Nephron progenitor cell (in vitro differentiated cells): ENCODE measurements around the gene PRDM16.

Experiments used
- DNase-seq: peaks from one replicate; pipeline ENCODE4 v3.0.0; 2021
- H3K27ac Mint-ChIP-seq: 2 replicates; pipeline ENCODE4 v1.8.0; 2021; ENCODE audit warnings: mild to moderate bottlenecking, moderate library complexity, mixed read lengths
- H3K27me3 Mint-ChIP-seq: 2 replicates; pipeline ENCODE4 v1.8.0; 2021; ENCODE audit warnings: mild to moderate bottlenecking, low read depth, mixed read lengths; ENCODE audit not compliant: poor library complexity
- H3K36me3 Mint-ChIP-seq: 2 replicates; pipeline ENCODE4 v1.8.0; 2021; ENCODE audit warnings: low read depth, mixed read lengths
- H3K4me1 Mint-ChIP-seq: 2 replicates; pipeline ENCODE4 v1.8.0; 2021; ENCODE audit warnings: mixed read lengths
- H3K4me3 Mint-ChIP-seq: 2 replicates; pipeline ENCODE4 v1.8.0; 2021; ENCODE audit warnings: mild to moderate bottlenecking, moderate library complexity, mixed read lengths
- H3K9me3 Mint-ChIP-seq: 2 replicates; pipeline ENCODE4 v1.8.0; 2021; ENCODE audit warnings: mild to moderate bottlenecking, moderate library complexity, mixed read lengths
- CTCF ChIP-seq: fragments of 200-600 bp; sonication (generic); IDR thresholded peaks from 2 replicates; pipeline ENCODE4 v1.5.0; 2021; ENCODE audit warnings: antibody characterized with exemption

PRDM16 gene

GRCh38 chr1:3051270-3052268 is 17.4 kb upstream of the PRDM16 start:
- H3K27ac Mint-ChIP-seq: no peak overlapping the region
- no peak for TF ChIP-seq CTCF
- no peaks in the 10 kb centered on the region for H3K36me3 Mint-ChIP-seq
- H3K9me3 Mint-ChIP-seq: peaks cover 42% of the 10 kb centered on the region
- no peaks in the 10 kb centered on the region for H3K4me1 Mint-ChIP-seq
- H3K27me3 Mint-ChIP-seq: peaks cover 56% of the 10 kb centered on the region
- DNase-seq: no peak
- H3K4me3 Mint-ChIP-seq: no peak overlapping the region

GRCh38 chr1:3052501-3052900 is 16.5 kb upstream of the PRDM16 start:
- DNase-seq: no peak
- Mint-ChIP-seq H3K9me3 (peaks cover 42% of the 10 kb centered on the region), H3K4me3 (no peak overlapping the region), H3K4me1 (no peaks in the 10 kb centered on the region), H3K36me3 (no peaks in the 10 kb centered on the region), H3K27me3 (peaks cover 55% of the 10 kb centered on the region), H3K27ac (no peak overlapping the region)
- no peak for TF ChIP-seq CTCF

- no peak overlapping the region for H3K4me3 Mint-ChIP-seq
- peaks cover 50% of the 10 kb centered on the region for H3K27me3 Mint-ChIP-seq
- no peaks in the 10 kb centered on the region for H3K4me1 Mint-ChIP-seq
- DNase-seq: no peak
- no peaks in the 10 kb centered on the region for H3K36me3 Mint-ChIP-seq
- TF ChIP-seq CTCF: no peak
- H3K27ac Mint-ChIP-seq: no peak overlapping the region
- H3K9me3 Mint-ChIP-seq: peaks cover 49% of the 10 kb centered on the region
These were observed 15.5 kb upstream of the PRDM16 start for GRCh38 chr1:3053366-3053980.

GRCh38 chr1:3053986-3054385 is 15.0 kb upstream of the PRDM16 start:
- DNase-seq: no peak
- H3K27me3 Mint-ChIP-seq: peaks cover 47% of the 10 kb centered on the region
- no peak for TF ChIP-seq CTCF

GRCh38 chr1:3054474-3054873 is 14.5 kb upstream of the PRDM16 start:
- TF ChIP-seq CTCF: no peak
- no peaks in the 10 kb centered on the region for H3K36me3 Mint-ChIP-seq
- DNase-seq: no peak
- H3K27ac Mint-ChIP-seq: no peak overlapping the region
- no peak overlapping the region for H3K4me3 Mint-ChIP-seq
- H3K27me3 Mint-ChIP-seq: peaks cover 45% of the 10 kb centered on the region
- H3K4me1 Mint-ChIP-seq: no peaks in the 10 kb centered on the region
- peaks cover 53% of the 10 kb centered on the region for H3K9me3 Mint-ChIP-seq

More at GRCh38 chr1:3053986-3054385, 15.0 kb upstream of the PRDM16 start:
- Mint-ChIP-seq H3K4me1 (no peaks in the 10 kb centered on the region), H3K27ac (no peak overlapping the region), H3K36me3 (no peaks in the 10 kb centered on the region), H3K9me3 (peaks cover 51% of the 10 kb centered on the region), H3K4me3 (no peak overlapping the region)
